SK-N-SH treated with all-trans-retinoic acid at 6 μM for 48 hours (cell line): ENCODE measurements around the gene PLAU.
"Not testable (repeated sequence)": the region's sequence is repeated elsewhere in the genome, so short reads cannot be mapped to it uniquely, and the experiment has no call there.

ENCODE experiments used
- ARNTL ChIP-seq: fragments of 450-650 bp; formaldehyde crosslinking; IDR thresholded peaks from 2 replicates; pipeline ENCODE4 v1.5.0; 2020; ENCODE audit warnings: low read depth, mild to moderate bottlenecking, moderate library complexity, borderline replicate concordance
- CSDC2 ChIP-seq: fragments of 250-450 bp; sonication (Bioruptor Pico); IDR thresholded peaks from 2 replicates; pipeline ENCODE4 v1.5.0; 2020; ENCODE audit warnings: mild to moderate bottlenecking, moderate library complexity
- GLIS3 ChIP-seq: fragments of 250-450 bp; sonication (Bioruptor Pico); IDR thresholded peaks from 2 replicates; pipeline ENCODE4 v1.5.0; 2020; ENCODE audit warnings: mild to moderate bottlenecking, moderate library complexity
- PATZ1 ChIP-seq: fragments of 250-450 bp; sonication (Bioruptor Pico); IDR thresholded peaks from 2 replicates; pipeline ENCODE4 v1.8.0; 2020; ENCODE audit warnings: mild to moderate bottlenecking, moderate library complexity, borderline replicate concordance
- RARB ChIP-seq: fragments of 250-450 bp; sonication (Bioruptor Pico); IDR thresholded peaks from 2 replicates; pipeline ENCODE4 v1.8.0; 2021; ENCODE audit warnings: mild to moderate bottlenecking, moderate library complexity
- SNAI2 ChIP-seq: fragments of 250-450 bp; sonication (Bioruptor Pico); IDR thresholded peaks from 2 replicates; pipeline ENCODE4 v1.5.0; 2020; ENCODE audit warnings: mild to moderate bottlenecking, moderate library complexity
- TCF4 ChIP-seq: fragments of 250-450 bp; sonication (Bioruptor Pico); IDR thresholded peaks from 2 replicates; pipeline ENCODE4 v1.8.0; 2021; ENCODE audit warnings: mild to moderate bottlenecking, moderate library complexity, borderline replicate concordance
- TOX ChIP-seq: fragments of 250-450 bp; sonication (Bioruptor Pico); IDR thresholded peaks from 2 replicates; pipeline ENCODE4 v1.8.0; 2021; ENCODE audit warnings: mild to moderate bottlenecking, moderate library complexity, borderline replicate concordance
- ZC3H10 ChIP-seq: fragments of 250-450 bp; sonication (Bioruptor Pico); IDR thresholded peaks from 2 replicates; pipeline ENCODE4 v1.5.1; 2021; ENCODE audit warnings: mild to moderate bottlenecking, moderate library complexity
- ZFP30 ChIP-seq: fragments of 450-650 bp; formaldehyde crosslinking; IDR thresholded peaks from 2 replicates; pipeline ENCODE4 v1.5.0; 2022; ENCODE audit warnings: mild to moderate bottlenecking, moderate library complexity
- ZNF565 ChIP-seq: fragments of 450-650 bp; formaldehyde crosslinking; conservative IDR thresholded peaks from 2 replicates; pipeline ENCODE4 v1.5.0; 2020; ENCODE audit warnings: low read depth, mild to moderate bottlenecking, moderate library complexity
- ZNF70 ChIP-seq: fragments of 450-650 bp; formaldehyde crosslinking; IDR thresholded peaks from 2 replicates; pipeline ENCODE4 v1.5.0; 2020; ENCODE audit warnings: mild to moderate bottlenecking, moderate library complexity
- ZNF8 ChIP-seq: fragments of 450-650 bp; formaldehyde crosslinking; IDR thresholded peaks from 2 replicates; pipeline ENCODE4 v1.5.0; 2020; ENCODE audit warnings: mild to moderate bottlenecking, moderate library complexity
- TF ChIP-seq, protein P1 (sequence below): fragments of 250-450 bp; sonication (Bioruptor Pico); IDR thresholded peaks from 2 replicates; pipeline ENCODE4 v1.8.0; 2021; ENCODE audit warnings: low read depth, mild to moderate bottlenecking, moderate library complexity, borderline replicate concordance

- TF ChIP-seq ARNTL (CRISPR knock-in tag); ZNF8 (CRISPR knock-in tag); CSDC2 (CRISPR knock-in tag); ZC3H10 (CRISPR knock-in tag); PATZ1 (CRISPR knock-in tag); GLIS3 (CRISPR knock-in tag); ZNF565; TCF4 (CRISPR knock-in tag); SNAI2 (CRISPR knock-in tag); TOX (CRISPR knock-in tag); RARB (CRISPR knock-in tag); ZFP30 (CRISPR knock-in tag); ZNF70 (CRISPR knock-in tag): not testable (repeated sequence)
- TF ChIP-seq, protein P1, sequence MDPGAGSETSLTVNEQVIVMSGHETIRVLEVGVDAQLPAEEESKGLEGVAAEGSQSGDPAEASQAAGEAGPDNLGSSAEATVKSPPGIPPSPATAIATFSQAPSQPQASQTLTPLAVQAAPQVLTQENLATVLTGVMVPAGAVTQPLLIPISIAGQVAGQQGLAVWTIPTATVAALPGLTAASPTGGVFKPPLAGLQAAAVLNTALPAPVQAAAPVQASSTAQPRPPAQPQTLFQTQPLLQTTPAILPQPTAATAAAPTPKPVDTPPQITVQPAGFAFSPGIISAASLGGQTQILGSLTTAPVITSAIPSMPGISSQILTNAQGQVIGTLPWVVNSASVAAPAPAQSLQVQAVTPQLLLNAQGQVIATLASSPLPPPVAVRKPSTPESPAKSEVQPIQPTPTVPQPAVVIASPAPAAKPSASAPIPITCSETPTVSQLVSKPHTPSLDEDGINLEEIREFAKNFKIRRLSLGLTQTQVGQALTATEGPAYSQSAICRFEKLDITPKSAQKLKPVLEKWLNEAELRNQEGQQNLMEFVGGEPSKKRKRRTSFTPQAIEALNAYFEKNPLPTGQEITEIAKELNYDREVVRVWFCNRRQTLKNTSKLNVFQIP (CRISPR knock-in tag), result not testable (repeated sequence)
Measured at GRCh38 chr10:73895381-73895780, 15.6 kb upstream of the PLAU start.
